ENCODE measurements around the gene LYRM2.

LYRM2 gene

GRCh38 chr6:89583559-89583958 is 55.0 kb downstream of the LYRM2 start:
- H3K4me1 ChIP-seq (ENCODE audit: control insufficient read depth, insufficient read depth, low read length), result no peaks in the 10 kb centered on the region
- ChIA-PET POLR2A (no interaction called here), CTCF (interaction anchor here (0.9 to 2.2 kb wide), 3 partner anchors 11 to 212 kb away, joined by 3 to 6 read pairs (median 5); no protein-coding TSS in a partner anchor)
- H3K4me3 ChIP-seq (ENCODE audit: low read depth, low read length), result no peak overlapping the region
- no peaks in the 10 kb centered on the region for H3K9me3 ChIP-seq (ENCODE audit: control insufficient read depth, insufficient read depth, low read depth, low read length)
- TF ChIP-seq ZNF350 (tag by site-specific recombination; IDR thresholded peaks at IDR 0.05) (no peak), ZBTB49 (tag by site-specific recombination; IDR thresholded peaks at IDR 0.05; ENCODE audit: low read depth) (no peak), ZNF785 (tag by site-specific recombination; IDR thresholded peaks at IDR 0.05) (no peak), ZNF558 (tag by site-specific recombination; IDR thresholded peaks at IDR 0.05) (no peak), ZNF580 (tag by site-specific recombination; IDR thresholded peaks at IDR 0.05) (no peak), ZBTB26 (tag by site-specific recombination; optimal IDR thresholded peaks at IDR 0.05) (no peak), ZNF274 (IDR thresholded peaks at IDR 0.05; ENCODE audit: low read length) (no peak), ZNF274 (tag by site-specific recombination; IDR thresholded peaks at IDR 0.05; ENCODE audit: borderline replicate concordance) (no peak), WT1 (tag by site-specific recombination; IDR thresholded peaks at IDR 0.05) (no peak)
- H3K27ac ChIP-seq (ENCODE audit: extremely low read depth, low read depth, low read length), result no peak overlapping the region
- no peaks in the 10 kb centered on the region for H3K36me3 ChIP-seq (ENCODE audit: control insufficient read depth in 2 of 2, insufficient read depth in 1 of 2, low read length in 2 of 2)

- POLR2A ChIA-PET, result no interaction called here
- Histone ChIP-seq H3K4me1 (ENCODE audit: control insufficient read depth, insufficient read depth, low read length) (no peaks in the 10 kb centered on the region), H3K9me3 (ENCODE audit: control insufficient read depth, insufficient read depth, low read depth, low read length) (no peaks in the 10 kb centered on the region), H3K4me3 (ENCODE audit: low read depth, low read length) (no peak overlapping the region), H3K27ac (ENCODE audit: extremely low read depth, low read depth, low read length) (no peak overlapping the region), H3K36me3 (ENCODE audit: control insufficient read depth in 2 of 2, insufficient read depth in 1 of 2, low read length in 2 of 2) (no peaks in the 10 kb centered on the region)
- CTCF ChIA-PET, result interaction anchor here (0.9 to 1.4 kb wide), 2 partner anchors 210 to 211 kb away, joined by 3 to 5 read pairs; no protein-coding TSS in a partner anchor
- no peak for TF ChIP-seq ZFP37 (tag by site-specific recombination; IDR thresholded peaks at IDR 0.05)
- TF ChIP-seq TRIM28 (IDR thresholded peaks at IDR 0.05; ENCODE audit: borderline replicate concordance, low read length), result peak; percentile 80; the same call in 1 of the 2 replicates
- no peak for TF ChIP-seq ZNF302 (tag by site-specific recombination; IDR thresholded peaks at IDR 0.05; ENCODE audit: low read depth)
- TF ChIP-seq ZSCAN5A (tag by site-specific recombination; IDR thresholded peaks at IDR 0.05), result no peak
- no peak for TF ChIP-seq ZNF311 (tag by site-specific recombination; IDR thresholded peaks at IDR 0.05; ENCODE audit: borderline replicate concordance)
- TF ChIP-seq ZNF629 (tag by site-specific recombination; IDR thresholded peaks at IDR 0.05), result peak; percentile 31; the same call in 1 of the 2 replicates
- TF ChIP-seq PRDM6 (tag by site-specific recombination; IDR thresholded peaks at IDR 0.05), result peak; percentile 44
- TF ChIP-seq OSR2 (tag by site-specific recombination; IDR thresholded peaks at IDR 0.05), result peak; percentile 45; the same call in 1 of the 2 replicates
- no peak for TF ChIP-seq ZNF10 (tag by site-specific recombination; IDR thresholded peaks at IDR 0.05)
- no peak for TF ChIP-seq ZNF214 (tag by site-specific recombination; IDR thresholded peaks at IDR 0.05; ENCODE audit: borderline replicate concordance)
- TF ChIP-seq ZBTB20 (tag by site-specific recombination; IDR thresholded peaks at IDR 0.05), result peak; percentile 42; the same call in 1 of the 2 replicates
- TF ChIP-seq PBX3 (CRISPR knock-in tag; IDR thresholded peaks at IDR 0.05), result no peak
- no peak for TF ChIP-seq FEZF1 (tag by site-specific recombination; IDR thresholded peaks at IDR 0.05)
- no peak for TF ChIP-seq ZNF221 (tag by site-specific recombination; IDR thresholded peaks at IDR 0.05; ENCODE audit: borderline replicate concordance)
Measured at GRCh38 chr6:89582669-89583325, 55.8 kb downstream of the LYRM2 start.

All from HEK293 (cell line).